ENCODE data around the gene GAS7. TPM values are rescaled to one million over a fixed set of nuclear protein-coding genes. Genes with fewer than 3 reads are reported as not detected.

GAS7 gene
- total RNA-seq, 2 experiments from 2014 or later = 0.60 to 1.3 TPM

DNA sequence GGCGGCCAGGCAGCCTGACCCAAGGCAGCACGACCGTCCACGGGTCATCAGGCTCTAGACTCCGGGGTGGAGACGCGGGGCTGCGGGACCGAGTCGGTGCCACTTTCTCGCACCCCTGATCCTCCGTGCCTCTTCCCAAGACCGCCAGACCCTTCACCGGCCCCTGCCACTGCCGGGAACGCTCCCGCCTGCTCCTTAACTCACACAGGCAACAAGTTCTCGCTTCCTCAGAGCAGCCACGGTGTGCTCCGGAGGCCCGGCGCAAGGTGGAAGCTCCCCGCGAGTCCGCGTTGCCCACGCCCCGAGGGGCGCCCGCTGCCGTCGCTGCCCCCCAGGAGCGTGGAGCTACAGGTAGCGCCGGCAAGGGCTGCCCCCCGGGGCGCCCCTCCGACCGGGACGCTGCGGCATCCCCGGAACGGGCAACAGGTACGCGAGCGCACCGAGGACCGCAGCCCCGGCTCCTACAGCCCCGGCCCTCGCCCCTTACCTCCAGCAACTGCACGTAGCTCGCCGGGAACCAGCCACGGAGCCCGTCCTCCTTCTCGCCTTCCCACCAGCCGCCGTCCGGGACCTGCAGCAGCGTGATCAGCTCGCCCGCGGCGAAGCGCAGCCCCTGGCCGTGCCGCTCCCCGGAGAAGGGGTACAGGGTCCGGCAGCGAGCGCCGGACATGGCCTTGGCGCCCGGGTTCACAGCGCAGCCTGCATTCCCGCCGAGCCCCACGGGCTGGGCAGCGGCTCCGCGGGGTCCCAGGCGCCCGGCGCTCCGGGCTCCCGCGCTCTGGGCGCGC is 491 bp downstream of the GAS7 start:
- DNase-seq = peak; percentile 18
- H3K27me3 Mint-ChIP-seq = peaks cover 27% of the 10 kb centered on the region
- peak overlapping the region; percentile 28 for H3K4me3 Mint-ChIP-seq
- CTCF ChIA-PET = interaction anchor here (0.7 kb wide), 1 partner anchor 24 kb away, joined by 3 read pairs; no protein-coding TSS in a partner anchor
- ATAC-seq = no peak
- no peak overlapping the region for H3K27ac Mint-ChIP-seq
- intact Hi-C loops (cut with DNase I, micrococcal nuclease) = no loop called here
- H3K4me1 Mint-ChIP-seq = peaks cover 6% of the 10 kb centered on the region
- peaks cover 22% of the 10 kb centered on the region for H3K9me3 Mint-ChIP-seq (ENCODE audit: low read depth)
- peaks cover 4% of the 10 kb centered on the region for H3K36me3 Mint-ChIP-seq (ENCODE audit: low read depth)
- POLR2A ChIA-PET = no interaction called here

DNA sequence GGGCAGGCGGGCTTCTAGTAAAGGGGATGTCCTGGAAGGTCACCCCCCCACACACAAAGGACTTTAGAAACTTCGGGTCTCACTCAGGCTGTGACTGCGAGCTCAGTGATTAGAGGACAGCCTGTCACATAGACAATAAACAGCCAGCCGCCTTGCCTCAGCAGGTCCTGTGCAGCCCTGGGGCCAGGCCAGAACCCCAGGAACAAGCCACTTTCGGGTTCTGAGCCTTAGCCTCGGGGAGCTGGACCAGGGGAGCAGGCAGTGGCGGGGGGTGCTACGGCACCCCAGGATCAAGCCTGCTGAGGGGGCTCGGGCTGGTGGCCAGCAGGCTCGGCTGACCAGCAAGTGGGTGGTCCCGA is 1.1 kb downstream of the GAS7 start:
- peaks cover 27% of the 10 kb centered on the region for H3K27me3 Mint-ChIP-seq
- ATAC-seq = no peak
- no peak overlapping the region for H3K27ac Mint-ChIP-seq
- intact Hi-C loops (cut with DNase I, micrococcal nuclease) = no loop called here
- peaks cover 4% of the 10 kb centered on the region for H3K36me3 Mint-ChIP-seq (ENCODE audit: low read depth)
- peaks cover 22% of the 10 kb centered on the region for H3K9me3 Mint-ChIP-seq (ENCODE audit: low read depth)
- H3K4me3 Mint-ChIP-seq = no peak overlapping the region
- ChIA-PET POLR2A (no interaction called here), CTCF (no interaction called here)
- peaks cover 6% of the 10 kb centered on the region for H3K4me1 Mint-ChIP-seq
- no peak for DNase-seq

DNA sequence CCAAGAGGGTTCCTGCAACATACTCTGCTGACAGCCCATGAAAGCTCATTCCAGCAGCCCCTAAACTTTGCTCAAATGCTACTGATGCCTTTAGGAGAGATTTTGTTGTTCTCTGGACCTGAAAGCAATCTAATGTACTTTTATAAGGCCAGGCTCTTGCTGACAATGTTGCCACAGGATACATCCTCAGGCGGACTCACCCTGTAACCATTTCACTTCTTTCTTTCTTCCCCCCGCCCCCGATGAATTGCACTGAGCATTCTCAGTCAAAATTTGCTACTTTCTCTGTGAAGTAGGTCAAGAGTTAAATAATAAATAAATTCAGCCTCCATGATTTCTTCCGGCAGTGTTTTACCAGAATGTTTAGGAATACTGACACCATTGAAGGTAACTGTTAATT is 1.5 kb downstream of the GAS7 start:
- ATAC-seq (no peak), DNase-seq (no peak)
- H3K4me1 Mint-ChIP-seq = peaks cover 6% of the 10 kb centered on the region
- H3K27ac Mint-ChIP-seq = no peak overlapping the region
- H3K9me3 Mint-ChIP-seq (ENCODE audit: low read depth) = peaks cover 22% of the 10 kb centered on the region
- ChIA-PET POLR2A (no interaction called here), CTCF (no interaction called here)
- peaks cover 27% of the 10 kb centered on the region for H3K27me3 Mint-ChIP-seq
- intact Hi-C loops (cut with DNase I, micrococcal nuclease) = no loop called here
- no peak overlapping the region for H3K4me3 Mint-ChIP-seq
- peaks cover 4% of the 10 kb centered on the region for H3K36me3 Mint-ChIP-seq (ENCODE audit: low read depth)

DNA sequence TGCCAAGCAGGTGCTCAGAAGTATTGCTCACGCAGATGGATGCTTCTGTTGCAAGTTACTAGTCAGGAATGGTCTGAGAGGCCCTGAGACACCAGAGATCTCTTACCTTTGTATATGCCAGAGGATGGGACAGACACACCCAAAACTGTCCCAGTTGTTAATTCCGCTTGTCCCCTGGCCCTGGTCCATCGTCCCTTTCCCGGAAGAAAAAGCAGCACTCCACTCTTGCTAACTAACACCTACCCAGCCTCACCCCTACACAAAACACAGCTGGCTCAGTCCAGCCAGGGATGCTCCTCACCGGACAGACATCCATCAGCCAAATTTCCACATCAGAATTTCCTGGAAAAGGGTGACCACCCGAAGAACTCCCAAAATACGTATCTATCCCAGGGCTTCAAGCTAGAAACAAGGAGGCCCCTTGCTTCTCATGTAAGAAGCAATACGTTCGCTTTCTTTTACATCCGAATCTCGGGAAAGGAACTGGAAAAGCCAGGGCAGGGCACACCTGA is 2.0 kb downstream of the GAS7 start:
- POLR2A ChIA-PET = no interaction called here
- H3K36me3 Mint-ChIP-seq (ENCODE audit: low read depth) = peaks cover 4% of the 10 kb centered on the region
- intact Hi-C loops (cut with DNase I, micrococcal nuclease) = no loop called here
- peaks cover 27% of the 10 kb centered on the region for H3K27me3 Mint-ChIP-seq
- no peak overlapping the region for H3K27ac Mint-ChIP-seq
- peaks cover 6% of the 10 kb centered on the region for H3K4me1 Mint-ChIP-seq
- DNase-seq (no peak), ATAC-seq (no peak)
- no peak overlapping the region for H3K4me3 Mint-ChIP-seq
- H3K9me3 Mint-ChIP-seq (ENCODE audit: low read depth) = peaks cover 22% of the 10 kb centered on the region
- CTCF ChIA-PET = interaction anchor here (0.9 kb wide), 1 partner anchor 31 kb away, joined by 3 read pairs; no protein-coding TSS in a partner anchor

DNA sequence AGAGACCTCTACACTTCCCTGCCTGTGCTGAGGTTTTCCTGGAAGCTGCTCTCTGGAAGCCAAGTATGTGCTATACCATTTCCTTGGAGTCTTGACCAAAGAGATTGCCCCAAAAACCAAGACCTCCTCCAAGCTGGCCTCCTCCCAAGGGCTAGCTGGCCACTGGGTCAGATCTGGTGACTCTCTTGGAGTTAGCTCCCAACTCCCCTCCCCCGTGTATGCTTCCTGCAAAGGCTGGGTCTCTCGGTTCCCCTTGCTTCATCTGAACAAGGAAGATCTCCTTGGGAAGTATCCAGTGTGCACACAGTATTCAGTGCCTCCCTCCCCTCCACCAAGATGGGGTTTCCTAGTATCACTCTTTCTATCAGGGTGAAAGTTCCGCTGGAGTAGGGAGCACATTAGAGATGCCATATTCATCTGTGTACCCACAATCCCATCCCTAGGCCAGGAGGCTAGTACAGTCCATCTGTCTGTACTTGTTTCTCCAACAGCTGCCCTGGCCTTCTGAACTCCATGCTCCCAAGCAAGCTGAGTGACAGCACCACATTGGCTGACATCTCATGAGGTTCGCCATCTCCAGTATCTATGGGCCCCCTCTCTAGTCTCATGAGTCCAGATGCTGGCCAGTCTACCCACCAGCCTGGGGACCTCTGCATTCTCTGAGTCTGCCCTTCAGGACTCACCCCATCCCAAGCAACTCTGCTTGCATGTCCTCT is 3.2 kb downstream of the GAS7 start:
- Mint-ChIP-seq H3K36me3 (ENCODE audit: low read depth) (peaks cover 4% of the 10 kb centered on the region), H3K9me3 (ENCODE audit: low read depth) (peaks cover 22% of the 10 kb centered on the region), H3K4me1 (peaks cover 6% of the 10 kb centered on the region), H3K27ac (no peak overlapping the region), H3K27me3 (peaks cover 21% of the 10 kb centered on the region), H3K4me3 (no peak overlapping the region)
- ChIA-PET POLR2A (no interaction called here), CTCF (interaction anchor here (0.9 kb wide), 1 partner anchor 32 kb away, joined by 3 read pairs; no protein-coding TSS in a partner anchor)
- no peak for DNase-seq
- no peak for ATAC-seq
- intact Hi-C loops (cut with DNase I, micrococcal nuclease) = no loop called here

DNA sequence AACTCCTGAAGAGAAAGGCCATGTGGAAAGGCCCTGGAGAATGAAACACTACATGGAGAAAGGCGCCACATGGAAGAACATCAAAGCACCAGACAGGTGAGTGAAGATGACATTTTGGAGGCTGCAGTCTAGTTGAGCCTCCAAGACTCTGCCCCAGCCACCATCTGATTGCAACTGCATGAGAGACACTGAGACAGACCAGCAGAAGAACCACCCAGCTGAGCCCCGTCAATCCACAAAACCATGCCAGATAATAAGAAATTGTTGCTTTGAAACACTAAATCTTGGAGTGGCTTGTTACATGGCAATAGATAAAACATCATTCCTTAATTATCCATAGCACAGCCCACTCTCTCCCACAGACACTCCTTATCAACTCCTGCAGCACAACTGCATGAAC is 4.8 kb downstream of the GAS7 start:
- ATAC-seq = no peak
- CTCF ChIA-PET = no interaction called here

DNA sequence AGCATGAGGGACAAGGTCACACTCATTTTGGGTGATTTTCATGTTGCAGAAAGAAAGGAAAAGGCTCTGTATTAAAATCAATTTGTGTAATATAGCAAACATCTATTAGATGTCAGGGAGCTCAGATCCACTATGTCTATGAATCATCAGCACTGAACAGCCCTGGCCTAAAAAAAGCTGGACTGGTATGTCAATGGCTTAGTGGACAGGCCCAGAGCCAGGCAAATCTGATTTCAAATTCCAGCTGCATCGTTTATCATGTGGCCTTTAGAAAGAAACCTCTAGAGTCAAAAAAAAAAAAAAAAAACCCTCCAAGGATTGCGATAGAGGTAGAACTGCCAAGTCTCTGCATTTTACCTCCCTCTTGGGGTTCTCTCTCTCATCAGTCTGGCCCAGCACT is 5.4 kb downstream of the GAS7 start:
- no peak overlapping the region for H3K4me3 Mint-ChIP-seq

More for the DNA sequence above, 4.8 kb downstream of the GAS7 start:
- intact Hi-C loops (cut with DNase I, micrococcal nuclease) = no loop called here
- H3K9me3 Mint-ChIP-seq (ENCODE audit: low read depth) = peaks cover 22% of the 10 kb centered on the region
- H3K27me3 Mint-ChIP-seq = peaks cover 12% of the 10 kb centered on the region
- no peaks in the 10 kb centered on the region for H3K4me1 Mint-ChIP-seq
- H3K4me3 Mint-ChIP-seq = no peak overlapping the region
- POLR2A ChIA-PET = no interaction called here
- DNase-seq = no peak
- no peak overlapping the region for H3K27ac Mint-ChIP-seq
- peaks cover 4% of the 10 kb centered on the region for H3K36me3 Mint-ChIP-seq (ENCODE audit: low read depth)

DNA sequence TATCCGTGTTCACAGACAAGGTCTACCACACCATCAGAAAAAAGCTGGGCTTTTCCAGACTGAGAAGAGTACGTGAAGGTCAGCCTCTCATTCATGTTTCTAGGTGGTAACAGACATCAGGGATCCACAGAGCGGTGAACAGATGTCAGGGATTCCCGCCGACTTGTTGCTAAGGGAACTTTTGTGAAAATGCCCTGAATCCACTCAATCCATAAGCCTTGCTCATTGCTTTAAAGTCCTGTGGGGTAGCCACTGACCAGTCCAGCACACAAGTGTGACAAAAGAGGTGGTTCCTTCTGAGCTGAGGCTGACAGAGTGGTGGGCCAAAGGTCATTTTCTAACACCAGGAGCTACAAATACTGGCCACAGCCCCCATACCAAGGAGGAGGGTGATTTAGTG is 5.9 kb downstream of the GAS7 start:
- peaks cover 22% of the 10 kb centered on the region for H3K9me3 Mint-ChIP-seq (ENCODE audit: low read depth)
- peaks cover 12% of the 10 kb centered on the region for H3K27me3 Mint-ChIP-seq
- no peak overlapping the region for H3K4me3 Mint-ChIP-seq
- DNase-seq (no peak), ATAC-seq (no peak)
- ChIA-PET POLR2A (no interaction called here), CTCF (no interaction called here)
- H3K36me3 Mint-ChIP-seq (ENCODE audit: low read depth) = peaks cover 4% of the 10 kb centered on the region
- intact Hi-C loops (cut with DNase I, micrococcal nuclease) = no loop called here
- H3K27ac Mint-ChIP-seq = no peak overlapping the region
- H3K4me1 Mint-ChIP-seq = no peaks in the 10 kb centered on the region

More for the DNA sequence above, 5.4 kb downstream of the GAS7 start:
- ChIA-PET POLR2A (no interaction called here), CTCF (no interaction called here)
- DNase-seq (no peak), ATAC-seq (no peak)
- Mint-ChIP-seq H3K27me3 (peaks cover 12% of the 10 kb centered on the region), H3K9me3 (ENCODE audit: low read depth) (peaks cover 22% of the 10 kb centered on the region), H3K27ac (no peak overlapping the region), H3K4me1 (no peaks in the 10 kb centered on the region), H3K36me3 (ENCODE audit: low read depth) (peaks cover 4% of the 10 kb centered on the region)
- intact Hi-C loops (cut with DNase I, micrococcal nuclease) = no loop called here

DNA sequence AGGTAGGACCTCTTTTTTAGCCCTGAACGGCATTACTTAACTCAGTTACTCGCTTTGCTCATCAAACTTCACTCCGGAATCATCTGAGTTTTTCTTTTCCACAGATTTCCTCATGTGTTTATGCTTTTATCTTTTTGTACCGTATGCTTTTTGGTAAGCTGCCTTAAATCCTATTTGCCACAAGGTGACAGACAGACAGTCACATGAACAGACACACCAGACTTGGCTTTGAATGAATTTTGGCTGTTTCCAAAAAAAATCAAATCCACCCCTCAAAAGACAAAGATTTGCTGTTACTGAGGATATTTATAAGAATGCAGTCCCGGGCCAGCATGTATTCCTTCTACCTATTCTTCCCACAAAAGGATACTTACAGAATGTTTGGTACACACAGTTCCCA is 10.9 kb downstream of the GAS7 start:
- H3K36me3 Mint-ChIP-seq (ENCODE audit: low read depth) = no peaks in the 10 kb centered on the region
- H3K27me3 Mint-ChIP-seq = no peaks in the 10 kb centered on the region
- H3K9me3 Mint-ChIP-seq (ENCODE audit: low read depth) = no peaks in the 10 kb centered on the region
- H3K4me1 Mint-ChIP-seq = no peaks in the 10 kb centered on the region
- H3K27ac Mint-ChIP-seq = no peak overlapping the region
- CTCF ChIA-PET = interaction anchor here (0.6 kb wide), 1 partner anchor 8 kb away, joined by 3 read pairs; no protein-coding TSS in a partner anchor
- no peak for ATAC-seq
- POLR2A ChIA-PET = interaction anchor here (0.6 kb wide), 1 partner anchor 36 kb away, joined by 3 read pairs; no protein-coding TSS in a partner anchor
- H3K4me3 Mint-ChIP-seq = no peak overlapping the region
- intact Hi-C loops (cut with DNase I, micrococcal nuclease) = no loop called here
- DNase-seq = no peak

DNA sequence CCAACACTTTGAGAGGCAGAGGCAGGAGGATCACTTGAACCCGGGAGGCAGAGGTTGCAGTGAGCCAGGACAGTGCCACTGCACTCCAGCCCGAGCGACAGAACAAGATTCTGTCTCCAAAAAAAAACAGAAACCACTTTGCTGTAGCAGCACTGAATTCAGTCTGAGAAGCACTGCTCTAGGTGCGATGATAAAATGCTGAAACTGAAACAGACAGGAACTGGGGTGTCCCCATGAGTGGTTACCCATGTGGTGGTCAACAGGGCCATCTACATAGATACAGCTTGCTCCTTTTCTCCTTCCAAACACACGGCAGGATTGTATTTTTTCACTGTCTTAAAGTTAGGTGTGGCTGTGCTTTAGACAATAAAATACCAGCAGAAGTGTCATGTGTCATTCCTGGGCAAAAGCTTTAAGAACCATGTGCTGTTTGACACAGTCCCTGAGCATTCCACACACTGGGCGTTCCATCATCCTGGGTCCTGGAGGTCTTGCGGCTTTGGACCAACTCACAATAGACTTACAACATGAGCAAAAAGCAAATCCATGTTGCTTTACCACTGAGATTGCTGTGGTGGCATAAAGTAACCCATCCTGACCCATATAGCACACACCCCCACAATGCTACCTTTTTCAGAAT is 11.5 kb downstream of the GAS7 start:
- H3K4me1 Mint-ChIP-seq = no peaks in the 10 kb centered on the region
- POLR2A ChIA-PET = no interaction called here
- intact Hi-C loops (cut with DNase I, micrococcal nuclease) = no loop called here
- no peak overlapping the region for H3K4me3 Mint-ChIP-seq
- CTCF ChIA-PET = no interaction called here
- no peaks in the 10 kb centered on the region for H3K9me3 Mint-ChIP-seq (ENCODE audit: low read depth)
- no peaks in the 10 kb centered on the region for H3K36me3 Mint-ChIP-seq (ENCODE audit: low read depth)
- DNase-seq (no peak), ATAC-seq (no peak)
- H3K27ac Mint-ChIP-seq = no peak overlapping the region
- no peaks in the 10 kb centered on the region for H3K27me3 Mint-ChIP-seq

DNA sequence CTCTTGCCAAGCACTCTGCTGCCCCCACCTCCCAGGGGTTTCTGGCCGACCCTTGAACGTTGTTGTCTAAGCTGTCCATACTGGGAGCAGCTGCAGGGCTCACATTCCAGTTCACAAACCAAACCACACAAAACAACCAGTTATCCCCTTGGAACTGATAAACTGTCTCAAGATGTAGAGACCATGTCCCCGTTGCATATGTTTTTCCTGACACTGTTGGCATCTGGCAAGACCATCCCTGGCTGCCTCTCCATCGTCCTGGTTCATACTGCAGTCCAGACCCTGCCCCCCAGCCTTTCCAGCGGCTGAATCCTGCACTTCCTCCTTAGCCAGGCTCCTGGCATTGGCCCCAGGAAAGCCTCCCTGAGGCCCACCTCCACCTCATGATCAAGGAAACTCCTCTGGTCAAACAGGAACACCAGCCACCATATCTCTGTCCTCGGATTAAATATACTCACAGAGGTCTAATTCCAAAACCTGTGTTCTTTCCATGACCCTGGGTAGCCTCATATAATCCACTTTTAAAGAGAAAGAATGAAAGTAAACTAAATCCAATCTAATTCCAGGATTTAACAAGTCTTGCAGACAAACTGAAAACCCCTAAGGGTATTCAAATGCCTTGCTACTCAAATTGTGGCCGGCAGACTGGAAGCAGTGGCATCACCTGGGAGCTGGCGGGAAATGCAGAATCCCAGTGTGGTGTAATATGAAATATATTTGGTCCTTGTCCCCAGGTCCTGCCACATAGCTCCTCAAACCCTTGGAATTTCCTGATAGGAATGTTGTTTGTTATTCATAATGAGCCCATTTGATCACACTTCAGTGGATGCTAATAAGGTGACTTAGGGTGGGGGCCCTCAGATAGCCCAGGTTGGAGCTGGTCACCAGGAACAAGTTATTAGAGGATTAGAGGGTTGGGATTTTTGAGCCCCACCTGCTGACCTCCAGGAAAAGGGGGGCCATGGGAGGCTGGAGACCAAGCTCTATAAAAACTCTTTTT is 14.2 kb downstream of the GAS7 start:
- Mint-ChIP-seq H3K27ac (no peak overlapping the region), H3K36me3 (ENCODE audit: low read depth) (no peaks in the 10 kb centered on the region), H3K4me1 (no peaks in the 10 kb centered on the region), H3K9me3 (ENCODE audit: low read depth) (no peaks in the 10 kb centered on the region), H3K27me3 (peaks cover 3% of the 10 kb centered on the region), H3K4me3 (no peak overlapping the region)
- CTCF ChIA-PET = no interaction called here
- intact Hi-C loops (cut with DNase I, micrococcal nuclease) = no loop called here
- no peak for ATAC-seq
- DNase-seq = no peak
- POLR2A ChIA-PET = no interaction called here

All from activated CD4-positive, alpha-beta T cell treated with anti-CD3 and anti-CD28 coated beads for 36 hours (primary cell).